Kidney (tissue), 14 donors: ENCODE results near the gene FAM162A. TPM values are rescaled to one million over a fixed set of nuclear protein-coding genes. Genes with fewer than 3 reads are reported as not detected.

Experiments used
- DNase-seq, 5 donors: peaks; one replicate each; pipeline ENCODE4 v3.0.0-alpha.2; 2013 to 2020
- FAIRE-seq: peaks from 2 replicates; lab custom pipeline; 2012; peaks lifted over from hg19 to GRCh38; lab: Jason Lieb, UNC
- H3K27ac ChIP-seq, 2 donors: one replicate each; pipeline ENCODE4 v1.7.0; 2013; ENCODE audit warnings: low read depth in 2 of 2, low read length in 2 of 2, inconsistent platforms in 1 of 2
- H3K27me3 ChIP-seq: one replicate; pipeline ENCODE4 v1.7.1; 2013; ENCODE audit warnings: low read length, inconsistent platforms; ENCODE audit not compliant: control insufficient read depth, insufficient read depth
- H3K36me3 ChIP-seq, 3 donors: one replicate each; pipeline versions ENCODE4 v1.7.0 to v1.7.1; 2013; ENCODE audit warnings: low read length in 3 of 3, control low read depth in 1 of 3, inconsistent platforms in 1 of 3; ENCODE audit not compliant: insufficient read depth in 3 of 3, control insufficient read depth in 2 of 3
- H3K4me1 ChIP-seq, 3 donors: one replicate each; pipeline versions ENCODE4 v1.7.0 to v1.7.1; 2013; ENCODE audit warnings: low read length in 3 of 3, inconsistent platforms in 1 of 3, low read depth in 1 of 3; ENCODE audit not compliant: control insufficient read depth in 2 of 3, insufficient read depth in 2 of 3
- H3K4me3 ChIP-seq, 3 donors: one replicate each; pipeline versions ENCODE4 v1.7.0 to v1.8.1; 2013; ENCODE audit warnings: low read length in 3 of 3, control low read depth in 1 of 3, inconsistent platforms in 1 of 3
- H3K9ac ChIP-seq, 3 donors: one replicate each; pipeline versions ENCODE4 v1.7.0 to v1.7.1; 2013; ENCODE audit warnings: low read length in 3 of 3, control low read depth in 1 of 3, inconsistent platforms in 1 of 3
- H3K9me3 ChIP-seq, 3 donors: one replicate each; pipeline versions ENCODE4 v1.7.0 to v1.7.1; 2013; ENCODE audit warnings: low read length in 3 of 3, control low read depth in 1 of 3, inconsistent platforms in 1 of 3; ENCODE audit not compliant: control insufficient read depth in 2 of 3, insufficient read depth in 1 of 3
- CTCF ChIP-seq: IDR thresholded peaks from 3 replicates; pipeline ENCODE4 v1.5.1; 2012; ENCODE audit warnings: mild to moderate bottlenecking, moderate library complexity, borderline replicate concordance; ENCODE audit not compliant: insufficient read depth; ENCODE audit errors: extremely low read depth
- intact Hi-C: fragments of 100-400 bp; cut with DNase I; formaldehyde crosslinking; loops from one replicate; pipeline ENCODE4 v1.11.1; 2022
- polyA plus RNA-seq: library from polyadenylated mRNA; stranded (reverse); fragments of 350-450 nt; fragmentation: Illumina TruSeq; extraction: RNeasy Lipid Tissue Mini Kit (QIAGEN cat#74804); gene quantifications from one replicate; pipeline ENCODE4 v1.2.3, GENCODE V29; 2014; ENCODE audit warnings: low read depth, low replicate concordance; ENCODE audit not compliant: insufficient read depth
- total RNA-seq: library from RNA; stranded (reverse); fragmentation: NEBNext Ultra II Directional; extraction: Animal tissue kit (Norgen Biotek cat#: 25700); gene quantifications from one replicate; pipeline ENCODE4 v1.2.1, GENCODE V29; 2021
- donor health status: control.
- donor health status: control.
- donor health status: control.
- donor health status: control.
- donor health status: control.
- donor health status: DM: yes; HTN: yes; CAD: no.
- donor health status: Normal renal cell carcinoma (clear cell type).

The FAM162A gene
- total and polyA plus RNA-seq, 2 donors from 2014 or later: 46.6 to 213 TPM

- intact Hi-C loops: no loop called here
- no peak for TF ChIP-seq CTCF
- Histone ChIP-seq H3K9ac (no peak overlapping the region), H3K9me3 (no peaks in the 10 kb centered on the region), H3K27me3 (no peaks in the 10 kb centered on the region), H3K4me1 (no peaks in the 10 kb centered on the region), H3K4me3 (no peak overlapping the region), H3K36me3 (peaks cover 2 to 11% (median 5%) of the 10 kb centered on the region in 3 donors), H3K27ac (no peak overlapping the region)
- no peak for FAIRE-seq
- DNase-seq: no peak
Observed at GRCh38 chr3:122374034-122374433, 9.9 kb upstream of the FAM162A start.

GRCh38 chr3:122377975-122378374 lies 6.0 kb upstream of the FAM162A start:
- no peak overlapping the region for H3K4me3 ChIP-seq
- FAIRE-seq: no peak
- peaks cover 0 to 5% (median 0%) of the 10 kb centered on the region in 3 donors for H3K4me1 ChIP-seq
- TF ChIP-seq CTCF: no peak
- no peak for DNase-seq
- H3K9ac ChIP-seq: no peak overlapping the region
- no peaks in the 10 kb centered on the region for H3K27me3 ChIP-seq
- H3K36me3 ChIP-seq: peaks cover 0 to 3% (median 0%) of the 10 kb centered on the region in 3 donors
- no peaks in the 10 kb centered on the region for H3K9me3 ChIP-seq
- H3K27ac ChIP-seq: no peak overlapping the region
- intact Hi-C loops: no loop called here

- no peaks in the 10 kb centered on the region for H3K27me3 ChIP-seq
- peaks cover 0 to 12% (median 10%) of the 10 kb centered on the region in 3 donors for H3K4me1 ChIP-seq
- H3K4me3 ChIP-seq: peak within 1 kb of the TSS; percentile 82 to 93 (median 84)
- peaks cover 0 to 3% (median 0%) of the 10 kb centered on the region in 3 donors for H3K36me3 ChIP-seq
- no peaks in the 10 kb centered on the region for H3K9me3 ChIP-seq
- DNase-seq: peak; percentile 93 to 96 (median 94)
- H3K9ac ChIP-seq: peak within 1 kb of the TSS; percentile 68 to 93 (median 90)
- FAIRE-seq: no peak
- TF ChIP-seq CTCF: peak; percentile 2
- H3K27ac ChIP-seq: peak within 1 kb of the TSS; percentile 89 to 94
- intact Hi-C loops: no loop called here
Observed at GRCh38 chr3:122382888-122383666, 905 bp upstream of the FAM162A start, which contains the start of gene MIX23. Gene MIX23, minus strand, starts transcription at chr3:122383231. Its CDS starts 7 bp downstream, at chr3:122383224.
